HL-60 (cell line): ENCODE data around the gene NMT1.

Experiments
- CTCF ChIP-seq: IDR thresholded peaks from one replicate; pipeline ENCODE4 v1.5.1; 2011; ENCODE audit warnings: low read length, control low read depth, inconsistent platforms; ENCODE audit not compliant: insufficient read depth
- POLR2AphosphoS5 ChIP-seq: IDR thresholded peaks from 2 replicates; pipeline ENCODE4 v1.6.1; 2012; ENCODE audit warnings: low read depth

- no peak for TF ChIP-seq CTCF
- no peak for TF ChIP-seq POLR2AphosphoS5
Measured at GRCh38 chr17:45135978-45136791, 75.1 kb downstream of the NMT1 start.
